CD4-positive, alpha-beta T cell treated with Interleukin-2 at 100 ng/mL for 4 hours (primary cell): ENCODE results near the gene EARS2.

ENCODE experiments used
- DNase-seq: peaks from one replicate; pipeline ENCODE4 v3.0.0-alpha.2; 2020; ENCODE audit warnings: low spot score

EARS2 gene

GRCh38 chr16:23505671-23506605 lies 51.2 kb downstream of the EARS2 start:
- peak; percentile 13 for DNase-seq

- DNase-seq: no peak
Observed at GRCh38 chr16:23505180-23505665, 51.9 kb downstream of the EARS2 start.

GRCh38 chr16:23504453-23505179 lies 52.5 kb downstream of the EARS2 start:
- peak; percentile 75 for DNase-seq

GRCh38 chr16:23504076-23504452 lies 53.1 kb downstream of the EARS2 start:
- DNase-seq: peak; percentile 42

- DNase-seq: no peak
Observed at GRCh38 chr16:23502466-23502865, 54.7 kb downstream of the EARS2 start.

- DNase-seq: no peak
Observed at GRCh38 chr16:23501291-23501690, 55.9 kb downstream of the EARS2 start.

- no peak for DNase-seq
Observed at GRCh38 chr16:23500862-23501225, 56.3 kb downstream of the EARS2 start.

GRCh38 chr16:23500212-23500861 lies 56.8 kb downstream of the EARS2 start:
- no peak for DNase-seq

GRCh38 chr16:23499801-23500200 lies 57.3 kb downstream of the EARS2 start:
- no peak for DNase-seq

GRCh38 chr16:23498863-23499262 lies 58.3 kb downstream of the EARS2 start:
- no peak for DNase-seq

GRCh38 chr16:23497543-23497868 lies 59.6 kb downstream of the EARS2 start:
- no peak for DNase-seq

GRCh38 chr16:23496821-23497542 lies 60.2 kb downstream of the EARS2 start:
- no peak for DNase-seq

GRCh38 chr16:23495671-23496070 lies 61.5 kb downstream of the EARS2 start:
- DNase-seq: no peak

- DNase-seq: no peak
Observed at GRCh38 chr16:23494188-23494587, 63.0 kb downstream of the EARS2 start.

GRCh38 chr16:23491490-23492391 lies 65.4 kb downstream of the EARS2 start:
- DNase-seq: no peak

- no peak for DNase-seq
Observed at GRCh38 chr16:23486480-23486879, 70.7 kb downstream of the EARS2 start.

GRCh38 chr16:23485841-23486240 lies 71.3 kb downstream of the EARS2 start:
- DNase-seq: no peak

GRCh38 chr16:23485257-23485614 lies 71.9 kb downstream of the EARS2 start:
- no peak for DNase-seq

- no peak for DNase-seq
Observed at GRCh38 chr16:23484510-23485256, 72.5 kb downstream of the EARS2 start.

- peak; percentile 24 for DNase-seq
Observed at GRCh38 chr16:23483492-23483891, 73.7 kb downstream of the EARS2 start.
